BE2C (cell line): ENCODE data around the gene TLN1.

Experiments
- DNase-seq: peaks from one replicate; pipeline ENCODE4 v3.0.0-alpha.2; 2020
- H3K27me3 ChIP-seq: fragments of 250-450 bp; sonication (Bioruptor Pico); 2 replicates; pipeline ENCODE4 v1.5.1; 2020; ENCODE audit warnings: mild to moderate bottlenecking
- H3K36me3 ChIP-seq: fragments of 250-450 bp; sonication (Bioruptor Pico); 2 replicates; pipeline ENCODE4 v1.5.1; 2020; ENCODE audit warnings: mild to moderate bottlenecking
- H3K4me1 ChIP-seq: fragments of 250-450 bp; sonication (Bioruptor Pico); 2 replicates; pipeline ENCODE4 v1.5.1; 2020
- H3K4me3 ChIP-seq: 2 replicates; pipeline ENCODE4 v1.5.1; 2011; ENCODE audit warnings: low read depth, low read length
- H3K9me3 ChIP-seq: fragments of 250-450 bp; sonication (Bioruptor Pico); 2 replicates; pipeline ENCODE4 v1.5.1; 2020
- TF ChIP-seq, protein P1 (sequence below): IDR thresholded peaks from 2 replicates; pipeline ENCODE4 v1.5.1; 2012; ENCODE audit warnings: mild to moderate bottlenecking, low read depth, low read length

Gene TLN1

DNA sequence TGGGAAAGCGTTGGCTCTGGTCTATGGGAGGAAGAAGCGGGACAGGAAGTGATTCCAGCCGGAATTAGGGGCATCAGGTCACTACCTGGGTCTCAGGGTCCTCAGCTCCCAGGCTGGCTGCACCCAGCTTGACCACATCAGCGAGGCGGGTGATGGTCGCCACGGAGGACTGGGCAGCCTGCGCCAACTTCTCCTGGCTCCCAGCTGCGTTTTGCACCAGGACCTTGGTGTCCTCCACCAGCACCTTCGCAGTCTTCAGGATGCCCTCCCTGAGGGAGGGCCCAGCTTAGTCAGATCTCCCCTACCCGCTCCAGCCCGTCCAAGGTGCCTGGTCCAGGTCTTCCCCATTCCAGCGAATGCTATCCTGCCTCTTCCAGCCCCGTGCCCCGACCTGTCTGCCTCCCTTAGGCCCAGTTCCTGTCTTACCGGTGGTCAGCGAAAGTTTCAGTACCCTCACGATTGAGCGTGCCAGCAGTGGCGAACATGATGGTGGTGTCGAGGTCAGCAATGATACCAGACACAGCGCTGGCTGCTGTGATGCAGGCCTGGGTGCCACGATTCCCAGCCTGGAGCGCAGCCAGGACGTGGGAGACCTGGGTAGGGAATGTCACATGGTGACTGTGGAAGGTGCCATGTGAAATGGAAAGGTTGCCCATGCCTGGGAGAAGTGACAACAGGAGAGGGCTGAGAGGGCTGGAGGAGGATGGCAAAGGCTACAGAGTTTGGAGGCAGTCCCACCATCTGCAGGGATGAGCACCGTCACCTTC is 27.9 kb downstream of the TLN1 start:
- DNase-seq = no peak
- Histone ChIP-seq H3K9me3 (no peaks in the 10 kb centered on the region), H3K36me3 (peaks cover 98% of the 10 kb centered on the region), H3K27me3 (no peaks in the 10 kb centered on the region), H3K4me3 (no peak overlapping the region), H3K4me1 (no peaks in the 10 kb centered on the region)
- TF ChIP-seq, protein P1, sequence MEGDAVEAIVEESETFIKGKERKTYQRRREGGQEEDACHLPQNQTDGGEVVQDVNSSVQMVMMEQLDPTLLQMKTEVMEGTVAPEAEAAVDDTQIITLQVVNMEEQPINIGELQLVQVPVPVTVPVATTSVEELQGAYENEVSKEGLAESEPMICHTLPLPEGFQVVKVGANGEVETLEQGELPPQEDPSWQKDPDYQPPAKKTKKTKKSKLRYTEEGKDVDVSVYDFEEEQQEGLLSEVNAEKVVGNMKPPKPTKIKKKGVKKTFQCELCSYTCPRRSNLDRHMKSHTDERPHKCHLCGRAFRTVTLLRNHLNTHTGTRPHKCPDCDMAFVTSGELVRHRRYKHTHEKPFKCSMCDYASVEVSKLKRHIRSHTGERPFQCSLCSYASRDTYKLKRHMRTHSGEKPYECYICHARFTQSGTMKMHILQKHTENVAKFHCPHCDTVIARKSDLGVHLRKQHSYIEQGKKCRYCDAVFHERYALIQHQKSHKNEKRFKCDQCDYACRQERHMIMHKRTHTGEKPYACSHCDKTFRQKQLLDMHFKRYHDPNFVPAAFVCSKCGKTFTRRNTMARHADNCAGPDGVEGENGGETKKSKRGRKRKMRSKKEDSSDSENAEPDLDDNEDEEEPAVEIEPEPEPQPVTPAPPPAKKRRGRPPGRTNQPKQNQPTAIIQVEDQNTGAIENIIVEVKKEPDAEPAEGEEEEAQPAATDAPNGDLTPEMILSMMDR = no peak

DNA sequence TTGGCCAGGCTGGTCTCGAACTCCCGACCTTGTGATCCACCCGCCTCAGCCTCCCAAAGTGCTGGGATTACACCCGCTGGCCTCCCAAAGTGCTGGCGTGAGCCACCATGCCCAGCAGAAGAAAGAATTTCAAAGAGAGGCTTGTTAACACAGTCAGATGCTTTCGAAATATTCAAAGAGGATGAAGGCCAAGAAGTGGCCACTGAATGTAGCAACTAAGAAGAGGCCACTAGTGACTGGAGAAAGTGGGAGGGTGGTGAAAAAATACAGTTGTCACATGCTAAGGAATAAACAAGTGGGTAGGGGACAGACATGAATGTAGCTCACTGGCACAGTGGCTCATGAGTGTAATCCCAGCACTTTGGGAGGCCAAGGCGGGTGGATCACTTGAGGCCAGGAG is 29.3 kb downstream of the TLN1 start:
- H3K36me3 ChIP-seq = peaks cover 98% of the 10 kb centered on the region
- no peak overlapping the region for H3K4me3 ChIP-seq
- TF ChIP-seq, protein P1 = no peak
- no peaks in the 10 kb centered on the region for H3K27me3 ChIP-seq
- no peak for DNase-seq
- H3K9me3 ChIP-seq = no peaks in the 10 kb centered on the region
- no peaks in the 10 kb centered on the region for H3K4me1 ChIP-seq

- H3K36me3 ChIP-seq = peaks cover 88% of the 10 kb centered on the region
Measured at GRCh38 chr9:35700942-35701341, 31.1 kb downstream of the TLN1 start.

DNA sequence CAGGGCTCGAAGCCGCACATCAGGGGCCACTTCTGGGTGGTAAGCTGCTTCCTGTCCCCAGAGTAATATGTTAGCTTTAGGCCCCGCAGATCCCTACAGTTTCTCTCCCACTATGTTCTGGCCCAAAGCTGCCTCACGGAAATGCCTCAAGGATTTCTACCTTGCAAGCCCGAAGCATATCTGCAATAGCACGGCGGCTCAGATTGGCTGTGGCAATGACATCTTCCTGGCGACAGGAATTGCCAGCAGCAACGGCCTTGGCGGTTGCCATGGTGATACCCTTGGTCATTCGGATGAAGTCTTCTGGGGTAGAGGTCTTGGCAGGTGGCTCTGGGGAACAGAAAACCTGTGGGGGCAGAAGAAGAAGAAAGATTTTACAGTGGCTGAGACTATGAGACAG is 32.0 kb downstream of the TLN1 start:
- Histone ChIP-seq H3K36me3 (peaks cover 79% of the 10 kb centered on the region), H3K4me1 (no peaks in the 10 kb centered on the region), H3K4me3 (no peak overlapping the region), H3K27me3 (no peaks in the 10 kb centered on the region), H3K9me3 (no peaks in the 10 kb centered on the region)
- no peak for DNase-seq
- TF ChIP-seq, protein P1 = no peak

More at GRCh38 chr9:35700942-35701341, 31.1 kb downstream of the TLN1 start:
- Histone ChIP-seq H3K27me3 (no peaks in the 10 kb centered on the region), H3K4me1 (no peaks in the 10 kb centered on the region), H3K9me3 (no peaks in the 10 kb centered on the region), H3K4me3 (no peak overlapping the region)
- TF ChIP-seq, protein P1 = no peak
- no peak for DNase-seq

DNA sequence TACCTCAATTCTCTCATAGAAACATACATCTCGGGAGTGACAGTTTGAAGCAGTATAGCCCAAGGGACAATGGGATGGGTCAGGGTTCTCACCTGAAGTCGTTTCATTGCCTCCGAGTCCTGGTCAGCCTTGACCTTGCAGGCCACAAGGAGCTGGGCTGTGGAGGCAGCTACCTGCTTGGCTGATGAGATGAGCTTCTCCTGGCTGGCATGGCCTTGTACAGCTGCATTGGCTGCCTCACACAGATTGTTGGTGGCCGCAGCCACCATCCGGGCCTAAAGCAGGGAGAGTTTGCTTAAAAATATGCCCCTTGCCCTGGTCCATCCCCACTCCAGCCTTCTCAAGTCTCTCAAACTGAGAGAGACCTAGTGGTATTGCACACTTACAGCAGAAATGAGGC is 33.8 kb downstream of the TLN1 start:
- H3K9me3 ChIP-seq = no peaks in the 10 kb centered on the region
- no peak for DNase-seq
- TF ChIP-seq, protein P1 = no peak
- H3K36me3 ChIP-seq = peaks cover 61% of the 10 kb centered on the region
- no peak overlapping the region for H3K4me3 ChIP-seq
- H3K4me1 ChIP-seq = no peaks in the 10 kb centered on the region
- H3K27me3 ChIP-seq = no peaks in the 10 kb centered on the region

DNA sequence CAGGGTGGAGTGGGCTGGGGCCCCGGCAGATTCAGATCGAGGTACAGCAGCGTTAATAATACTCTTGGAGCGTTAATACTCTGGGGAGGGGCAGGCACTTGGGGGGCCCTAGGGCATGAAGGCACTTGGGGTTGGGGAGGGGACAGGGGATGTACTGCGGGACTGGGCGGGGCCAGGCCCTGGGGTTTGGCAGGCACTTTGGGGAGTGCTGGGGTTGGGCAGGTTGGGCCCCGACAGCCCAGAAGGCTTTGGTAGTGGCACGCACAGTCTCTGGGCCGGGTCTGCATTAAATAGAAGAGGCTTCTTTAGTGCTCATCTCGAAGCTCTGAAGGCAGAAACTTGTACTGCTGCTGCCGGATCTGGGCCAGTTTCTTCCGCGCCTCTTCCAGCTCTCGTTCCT is 34.5 kb downstream of the TLN1 start:
- TF ChIP-seq, protein P1 = no peak
- no peak for DNase-seq
- H3K9me3 ChIP-seq = no peaks in the 10 kb centered on the region
- no peak overlapping the region for H3K4me3 ChIP-seq
- H3K27me3 ChIP-seq = no peaks in the 10 kb centered on the region
- no peaks in the 10 kb centered on the region for H3K4me1 ChIP-seq
- H3K36me3 ChIP-seq = peaks cover 55% of the 10 kb centered on the region
